Mucosa of descending colon (tissue), 3 donors: ENCODE data around the gene ESRRA. TPM values are rescaled to one million over a fixed set of nuclear protein-coding genes. Genes with fewer than 3 reads are reported as not detected.

Experiments
- ATAC-seq: fragments of 200-7000 bp; cut with Tn5 transposase; one replicate; pipeline ENCODE4 v1.9.1; 2020; ENCODE audit warnings: mild to moderate bottlenecking, moderate library complexity
- DNase-seq, 3 donors: peaks; one replicate each; pipeline ENCODE4 v3.0.0-alpha.2; 2020
- H3K36me3 ChIP-seq: fragments of 200-600 bp; one replicate; pipeline ENCODE4 v1.8.0; 2021; ENCODE audit warnings: low read depth, mild to moderate bottlenecking
- H3K4me1 ChIP-seq: fragments of 200-600 bp; one replicate; pipeline ENCODE4 v1.8.0; 2021; ENCODE audit warnings: low read depth, mild to moderate bottlenecking
- H3K4me3 ChIP-seq: fragments of 200-600 bp; one replicate; pipeline ENCODE4 v1.8.0; 2021; ENCODE audit warnings: mild to moderate bottlenecking
- H3K9me3 ChIP-seq: fragments of 200-600 bp; one replicate; pipeline ENCODE4 v1.8.0; 2021; ENCODE audit warnings: mild to moderate bottlenecking
- CTCF ChIP-seq: fragments of 200-600 bp; IDR thresholded peaks from one replicate; pipeline ENCODE4 v1.8.0; 2022; ENCODE audit warnings: antibody characterized with exemption, mild to moderate bottlenecking
- intact Hi-C, 2 donors: fragments of 100-400 bp; cut with DNase I in 1 of 2; cut with micrococcal nuclease in 1 of 2; formaldehyde crosslinking; loops; one replicate each; pipeline versions ENCODE4 v1.11.0 to v1.11.1; 2022; cut with DNase I, micrococcal nuclease
- total RNA-seq, 3 donors: library from RNA; stranded (reverse); fragmentation: NEBNext Ultra II Directional in 2 of 3; extraction: Animal tissue kit (Norgen Biotek cat#: 25700) in 2 of 3; gene quantifications; one replicate each; pipeline versions ENCODE4 v1.2.1 to v1.2.4, GENCODE V29; 2021 to 2023
- donor health status: DM: no; HTN: no; CAD: no; lungs with moderate emphysema.
- donor health status: DM: no; HTN: no; CAD: no.
- donor health status: DM: no; HTN: yes; CAD: no.

Gene ESRRA
- total RNA-seq, 3 donors from 2014 or later, result 126 to 204 (median 183) TPM

GRCh38 chr11:64333556-64333955 lies 28.2 kb downstream of the ESRRA start:
- DNase-seq, result no peak
- Histone ChIP-seq H3K9me3 (no peaks in the 10 kb centered on the region), H3K4me1 (peaks cover 29% of the 10 kb centered on the region), H3K4me3 (no peak overlapping the region), H3K36me3 (no peaks in the 10 kb centered on the region)
- intact Hi-C loops, result no loop called here
- no peak for ATAC-seq
- TF ChIP-seq CTCF, result no peak

DNA sequence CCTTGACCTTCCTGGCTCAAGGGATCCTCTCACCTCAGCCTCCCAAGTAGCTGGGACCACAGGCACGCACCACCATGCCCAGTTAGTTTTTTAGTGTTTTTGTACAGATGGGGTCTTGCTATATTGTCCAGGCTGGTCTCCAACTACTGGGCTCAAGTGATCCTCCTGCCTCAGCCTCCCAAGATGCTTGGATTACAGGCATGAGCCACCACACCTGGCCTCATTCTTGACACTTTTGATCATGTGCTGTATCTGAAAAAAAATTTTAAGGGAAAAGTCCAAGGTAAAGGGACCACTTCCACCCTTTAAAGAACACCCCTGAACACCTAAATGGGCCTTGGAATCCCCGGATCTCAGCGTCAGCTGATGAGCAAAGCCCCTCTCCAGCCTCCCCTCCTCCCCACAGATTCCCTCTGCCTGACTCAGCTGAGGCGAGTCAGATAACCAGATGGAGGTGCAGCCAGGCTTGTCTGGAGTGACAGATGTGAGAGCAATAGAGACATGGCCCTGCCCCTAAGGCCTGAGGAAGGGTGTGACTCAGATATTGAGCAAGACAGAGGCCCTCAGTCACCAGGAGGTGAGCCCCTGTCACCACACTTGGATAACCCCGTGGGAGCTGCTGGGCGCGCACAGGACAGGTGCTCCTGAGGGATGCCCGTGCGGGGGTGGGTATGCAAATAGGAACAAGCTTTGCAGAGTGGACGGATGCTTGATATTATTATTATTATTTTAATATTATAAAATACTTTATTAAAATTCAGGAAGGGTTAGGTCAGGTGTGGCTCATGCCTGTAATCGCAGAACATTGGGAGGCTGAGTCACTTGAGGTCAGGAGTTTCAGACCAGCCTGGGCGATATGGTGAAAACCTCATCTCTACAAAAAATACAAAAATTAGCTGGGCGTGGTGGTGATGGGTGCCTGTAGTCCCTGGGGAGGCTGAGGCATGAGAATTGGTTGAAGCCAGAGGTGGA lies 29.7 kb downstream of the ESRRA start:
- Histone ChIP-seq H3K4me3 (no peak overlapping the region), H3K4me1 (peaks cover 17% of the 10 kb centered on the region), H3K9me3 (no peaks in the 10 kb centered on the region), H3K36me3 (no peaks in the 10 kb centered on the region)
- peak; percentile 61 to 86 (median 70) for DNase-seq
- intact Hi-C loops, result no loop called here
- TF ChIP-seq CTCF, result no peak
- peak; percentile 81 for ATAC-seq

DNA sequence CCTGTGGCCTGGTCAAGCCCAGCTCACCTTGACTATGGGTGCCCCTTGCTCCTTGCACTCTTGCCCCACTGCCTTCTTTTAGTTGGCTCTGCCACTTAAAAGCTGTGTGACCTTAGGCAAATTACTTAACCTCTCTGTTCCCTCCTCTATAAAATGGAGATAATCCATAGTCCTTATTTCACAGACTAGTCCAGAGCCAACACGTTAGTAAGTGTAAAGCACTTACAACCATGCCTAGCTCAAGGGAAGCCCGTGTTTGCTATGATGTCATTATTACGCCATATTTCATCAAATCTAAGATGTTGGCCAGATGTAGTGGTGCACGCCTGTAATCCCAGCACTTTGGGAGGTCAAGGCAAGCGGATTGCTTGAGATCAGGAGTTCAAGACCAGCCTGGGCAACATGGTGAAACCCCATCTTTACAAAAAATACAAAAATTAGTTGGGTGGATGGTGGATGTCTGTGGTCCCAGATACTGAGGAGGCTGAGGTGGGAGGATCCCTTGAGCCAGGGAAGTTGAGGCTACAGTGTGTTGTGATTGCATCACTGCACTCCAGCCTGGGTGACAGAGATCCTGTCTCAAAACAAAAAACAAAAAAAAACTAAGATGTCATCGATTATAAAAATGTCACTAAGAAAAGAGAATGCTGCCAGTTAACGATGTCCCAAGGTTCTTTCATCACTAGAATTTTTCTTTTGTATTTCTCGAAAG lies 32.4 kb downstream of the ESRRA start:
- TF ChIP-seq CTCF, result no peak
- H3K36me3 ChIP-seq, result no peaks in the 10 kb centered on the region
- DNase-seq (no peak), ATAC-seq (no peak)
- H3K9me3 ChIP-seq, result no peaks in the 10 kb centered on the region
- no peak overlapping the region for H3K4me3 ChIP-seq
- intact Hi-C loops, result no loop called here
- H3K4me1 ChIP-seq, result peaks cover 7% of the 10 kb centered on the region

GRCh38 chr11:64338716-64339115 lies 33.4 kb downstream of the ESRRA start:
- H3K4me3 ChIP-seq, result no peak overlapping the region
- DNase-seq, result no peak
- H3K9me3 ChIP-seq, result no peaks in the 10 kb centered on the region
- no peaks in the 10 kb centered on the region for H3K36me3 ChIP-seq
- no peak for ATAC-seq
- H3K4me1 ChIP-seq, result peaks cover 12% of the 10 kb centered on the region
- intact Hi-C loops, result no loop called here
- TF ChIP-seq CTCF, result no peak

DNA sequence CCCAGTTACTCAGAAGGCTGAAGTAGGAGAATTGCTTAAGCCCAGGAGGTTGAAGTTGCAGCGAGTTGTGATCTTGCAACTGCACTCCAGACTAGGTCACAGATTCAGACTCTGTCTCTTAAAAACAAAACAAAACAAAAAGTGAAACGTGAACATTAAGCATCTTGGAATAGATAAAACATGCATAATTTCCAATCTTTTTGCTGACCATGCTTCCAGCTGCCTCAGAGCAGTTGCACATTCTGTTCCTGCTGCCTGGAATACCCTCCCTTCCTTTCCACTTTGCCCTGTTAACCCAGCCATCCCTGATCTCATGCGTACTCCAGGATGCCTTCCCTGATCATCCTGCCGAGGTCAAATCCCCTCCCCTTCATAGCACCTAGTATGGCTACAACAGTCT lies 34.0 kb downstream of the ESRRA start:
- no peak overlapping the region for H3K4me3 ChIP-seq
- no peaks in the 10 kb centered on the region for H3K36me3 ChIP-seq
- DNase-seq, result no peak
- no peak for ATAC-seq
- H3K4me1 ChIP-seq, result peaks cover 12% of the 10 kb centered on the region
- no peaks in the 10 kb centered on the region for H3K9me3 ChIP-seq
- intact Hi-C loops, result no loop called here
- no peak for TF ChIP-seq CTCF
